ENCODE data around the gene HHAT.
A peak's percentile ranks its signal among the peaks of the same experiment; 100 is the strongest.

GRCh38 chr1:210598135-210598652, 269.5 kb downstream of the HHAT start:
- TF ChIP-seq CTCF (conservative IDR thresholded peaks at IDR 0.05; ENCODE audit: low read depth, low read length), result no peak
- no peak for TF ChIP-seq POLR2A (IDR thresholded peaks at IDR 0.05; ENCODE audit: low read depth, low read length)
- no peak for TF ChIP-seq SMC3 (IDR thresholded peaks at IDR 0.05; ENCODE audit: low read depth, low read length)
- TF ChIP-seq ELK1 (IDR thresholded peaks at IDR 0.05; ENCODE audit: borderline replicate concordance, low read depth, low read length), result no peak
- peak; percentile 93 for TF ChIP-seq BHLHE40 (IDR thresholded peaks at IDR 0.05; ENCODE audit: low read depth, low read length)
- TF ChIP-seq RFX5 (IDR thresholded peaks at IDR 0.05; ENCODE audit: low read depth, low read length), result no peak
- TF ChIP-seq NFE2L2 (IDR thresholded peaks at IDR 0.05; ENCODE audit: low read depth, low read length), result peak; percentile 34; the same call in 1 of the 2 replicates
- TF ChIP-seq RCOR1 (IDR thresholded peaks at IDR 0.05; ENCODE audit: insufficient replicate concordance, low read length), result no peak
- TF ChIP-seq FOS (IDR thresholded peaks at IDR 0.05; ENCODE audit: low read depth, low read length), result peak; percentile 92
- TF ChIP-seq CHD1 (IDR thresholded peaks at IDR 0.05; ENCODE audit: low read depth, low read length), result no peak
